Measurements from ENCODE around the gene NACAD. TPM values are rescaled to one million over a fixed set of nuclear protein-coding genes. Genes with fewer than 3 reads are reported as not detected.
A peak's percentile ranks its signal among the peaks of the same experiment; 100 is the strongest.
"Not testable (repeated sequence)": the region's sequence is repeated elsewhere in the genome, so short reads cannot be mapped to it uniquely, and the experiment has no call there.

The NACAD gene
- total RNA-seq, 2 donors from 2014 or later: 0.78 to 1.6 TPM

GRCh38 chr7:45035893-45036292 is 52.9 kb downstream of the NACAD start:
- H3K9me3 ChIP-seq: no peaks in the 10 kb centered on the region
- no peak for ATAC-seq
- peaks cover 0 to 4% of the 10 kb centered on the region in 2 donors for H3K36me3 ChIP-seq (replicated peaks in 1 of 2; ENCODE audit: insufficient read depth in 1 of 2, low read depth in 2 of 2)
- H3K4me3 ChIP-seq: no peak overlapping the region
- H3K27ac ChIP-seq: no peak overlapping the region
- TF ChIP-seq CTCF (IDR thresholded peaks at IDR 0.05) (no peak), POLR2A (IDR thresholded peaks at IDR 0.05) (no peak)
- no peaks in the 10 kb centered on the region for H3K27me3 ChIP-seq
- peaks cover 7% of the 10 kb centered on the region for H3K4me1 ChIP-seq
- DNase-seq: no peak
- 62 to 76% methylated on average over 6 of the region's 6 CpGs for WGBS, 2 donors
- intact Hi-C loops (cut with DNase I): no loop called here

DNA sequence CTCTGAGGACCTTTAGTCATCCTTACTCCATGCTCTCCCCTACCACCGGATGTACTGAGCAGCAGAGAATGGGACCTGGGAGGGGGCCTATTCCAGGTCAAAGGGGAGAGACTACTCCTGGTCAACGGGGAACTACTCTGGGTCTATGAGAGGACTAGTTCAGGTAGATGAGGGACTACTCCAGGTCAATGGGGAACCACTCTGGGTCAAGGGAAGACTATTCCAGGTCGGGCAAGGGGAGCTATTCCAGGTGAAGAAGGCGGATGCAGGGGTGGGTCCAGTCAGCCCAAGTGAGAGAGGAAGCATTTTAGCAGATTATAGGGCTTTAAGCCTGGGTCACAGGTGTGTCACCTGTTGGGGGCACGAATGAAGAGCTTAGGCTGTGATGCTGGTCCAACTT is 53.4 kb downstream of the NACAD start:
- Histone ChIP-seq H3K36me3 (replicated peaks in 1 of 2; ENCODE audit: insufficient read depth in 1 of 2, low read depth in 2 of 2) (peaks cover 0 to 4% of the 10 kb centered on the region in 2 donors), H3K4me3 (no peak overlapping the region), H3K27ac (no peak overlapping the region), H3K27me3 (no peaks in the 10 kb centered on the region), H3K4me1 (peaks cover 7% of the 10 kb centered on the region), H3K9me3 (no peaks in the 10 kb centered on the region)
- intact Hi-C loops (cut with DNase I): no loop called here
- TF ChIP-seq POLR2A (IDR thresholded peaks at IDR 0.05): no peak
- TF ChIP-seq CTCF (IDR thresholded peaks at IDR 0.05): no peak
- 81 to 86% methylated on average over 5 of the region's 5 CpGs for WGBS, 2 donors
- ATAC-seq (no peak), DNase-seq (no peak)

- DNase-seq; H3K4me3 ChIP-seq; H3K9me3 ChIP-seq; H3K27ac ChIP-seq; H3K36me3 ChIP-seq (replicated peaks in 1 of 2; ENCODE audit: insufficient read depth in 1 of 2, low read depth in 2 of 2); H3K4me1 ChIP-seq; H3K27me3 ChIP-seq; ATAC-seq; intact Hi-C loops (cut with DNase I): not testable (repeated sequence)
- 82 to 98% methylated on average over 5 of the region's 5 CpGs for WGBS, 2 donors
Observed at GRCh38 chr7:45034710-45035109, 54.1 kb downstream of the NACAD start.

DNA sequence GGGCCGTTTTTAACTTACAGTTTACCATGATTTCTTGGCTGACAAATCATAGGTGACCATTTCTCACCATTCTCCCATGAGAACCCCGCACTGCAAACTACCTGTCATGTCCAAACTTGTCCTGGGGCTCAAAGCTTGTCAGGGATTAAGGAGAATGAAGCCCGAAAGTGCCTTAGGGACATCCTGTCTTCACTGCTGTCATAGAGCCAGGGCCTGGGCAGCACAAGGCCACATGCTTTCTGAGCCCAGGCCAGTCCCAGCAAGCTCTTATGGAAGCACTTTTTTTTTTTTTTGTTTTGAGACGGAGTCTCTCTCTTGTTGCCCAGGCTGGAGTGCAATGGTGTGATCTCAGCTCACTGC is 54.9 kb downstream of the NACAD start:
- Histone ChIP-seq H3K36me3 (replicated peaks in 1 of 2; ENCODE audit: insufficient read depth in 1 of 2, low read depth in 2 of 2) (no peaks in the 10 kb centered on the region), H3K9me3 (no peaks in the 10 kb centered on the region), H3K4me1 (peaks cover 7% of the 10 kb centered on the region), H3K4me3 (no peak overlapping the region), H3K27me3 (no peaks in the 10 kb centered on the region), H3K27ac (no peak overlapping the region)
- ATAC-seq (no peak), DNase-seq (peak in 2 of 4 donors; percentile 14 to 16)
- WGBS, 2 donors: 77 to 89% methylated on average over 4 of the region's 4 CpGs
- intact Hi-C loops (cut with DNase I): no loop called here
- TF ChIP-seq CTCF (IDR thresholded peaks at IDR 0.05) (no peak), POLR2A (IDR thresholded peaks at IDR 0.05) (no peak)

GRCh38 chr7:45033261-45033930 is 55.4 kb downstream of the NACAD start:
- H3K4me1 ChIP-seq: peaks cover 7% of the 10 kb centered on the region
- no peak overlapping the region for H3K4me3 ChIP-seq
- intact Hi-C loops (cut with DNase I): no loop called here
- TF ChIP-seq POLR2A (IDR thresholded peaks at IDR 0.05): no peak
- no peak for TF ChIP-seq CTCF (IDR thresholded peaks at IDR 0.05)
- no peaks in the 10 kb centered on the region for H3K27me3 ChIP-seq
- H3K36me3 ChIP-seq (replicated peaks in 1 of 2; ENCODE audit: insufficient read depth in 1 of 2, low read depth in 2 of 2): no peaks in the 10 kb centered on the region
- 71 to 88% methylated on average over 1 of the region's 1 CpG for WGBS, 2 donors
- H3K27ac ChIP-seq: no peak overlapping the region
- ATAC-seq (no peak), DNase-seq (no peak)
- H3K9me3 ChIP-seq: no peaks in the 10 kb centered on the region
